Cardiac muscle cell (in vitro differentiated cells and primary cell): ENCODE data around the gene RNASET2. TPM values are rescaled to one million over a fixed set of nuclear protein-coding genes. Genes with fewer than 3 reads are reported as not detected.

Experiments
- DNase-seq, 2 donors: peaks; one replicate each; pipeline versions ENCODE4 v3.0.0 to v3.0.0-alpha.2; 2010 to 2017; ENCODE audit warnings: low read depth in 1 of 2, low spot score in 1 of 2
- H3K27ac ChIP-seq: fragments of 200-600 bp; sonication (generic); 2 replicates; pipeline ENCODE4 v1.5.1; 2016
- H3K27me3 ChIP-seq: fragments of 200-600 bp; sonication (generic); 2 replicates; pipeline ENCODE4 v1.6.0; 2016; ENCODE audit warnings: control low read depth
- H3K36me3 ChIP-seq: fragments of 200-600 bp; sonication (generic); 2 replicates; pipeline ENCODE4 v1.5.1; 2016; ENCODE audit warnings: control low read depth
- H3K4me1 ChIP-seq: fragments of 200-600 bp; sonication (generic); 2 replicates; pipeline ENCODE4 v1.8.1; 2017; ENCODE audit warnings: low read depth, mild to moderate bottlenecking, mixed run types
- H3K4me3 ChIP-seq: fragments of 200-600 bp; sonication (generic); 2 replicates; pipeline ENCODE4 v1.5.1; 2016; ENCODE audit warnings: mild to moderate bottlenecking
- H3K9me3 ChIP-seq: fragments of 200-600 bp; sonication (generic); 2 replicates; pipeline ENCODE4 v1.5.1; 2017; ENCODE audit warnings: low read depth, mild to moderate bottlenecking, control low read depth
- CTCF ChIP-seq: IDR thresholded peaks from 2 replicates; pipeline ENCODE4 v1.5.1; 2012; ENCODE audit warnings: low read depth, mild to moderate bottlenecking, low read length
- polyA plus RNA-seq: library from polyadenylated mRNA; unstranded; fragments of >200 nt; fragmentation: Nextera tagmentation; extraction: Ambion mirVana; gene quantifications from 2 replicates; pipeline ENCODE4 v1.2.1, GENCODE V29; 2016
- total RNA-seq: library from RNA; depleted of rRNA; stranded (reverse); fragments of >200 nt; gene quantifications from 2 replicates; pipeline ENCODE4 v1.2.3, GENCODE V29; 2016

RNASET2 gene
- total and polyA plus RNA-seq, 2 experiments from 2014 or later = 20.7 to 24.1 TPM

- H3K27me3 ChIP-seq = no peaks in the 10 kb centered on the region
- TF ChIP-seq CTCF = no peak
- no peak for DNase-seq
- H3K4me1 ChIP-seq = peaks cover 5% of the 10 kb centered on the region
- H3K4me3 ChIP-seq = no peak overlapping the region
- H3K36me3 ChIP-seq = no peaks in the 10 kb centered on the region
- no peak overlapping the region for H3K27ac ChIP-seq
- no peaks in the 10 kb centered on the region for H3K9me3 ChIP-seq
These were observed 49.8 kb downstream of the RNASET2 start for GRCh38 chr6:166906376-166907044.

- DNase-seq = no peak
- Histone ChIP-seq H3K36me3 (no peaks in the 10 kb centered on the region), H3K4me3 (no peak overlapping the region), H3K9me3 (no peaks in the 10 kb centered on the region), H3K4me1 (peaks cover 5% of the 10 kb centered on the region), H3K27me3 (no peaks in the 10 kb centered on the region), H3K27ac (no peak overlapping the region)
- no peak for TF ChIP-seq CTCF
These were observed 50.7 kb downstream of the RNASET2 start for GRCh38 chr6:166905505-166906134.

- no peak for DNase-seq
- H3K27me3 ChIP-seq = no peaks in the 10 kb centered on the region
- no peaks in the 10 kb centered on the region for H3K36me3 ChIP-seq
- no peak overlapping the region for H3K27ac ChIP-seq
- H3K9me3 ChIP-seq = no peaks in the 10 kb centered on the region
- no peak for TF ChIP-seq CTCF
- no peak overlapping the region for H3K4me3 ChIP-seq
- peaks cover 5% of the 10 kb centered on the region for H3K4me1 ChIP-seq
These were observed 51.3 kb downstream of the RNASET2 start for GRCh38 chr6:166905013-166905412.

- H3K36me3 ChIP-seq = no peaks in the 10 kb centered on the region
- peak; percentile 38 to 50 for DNase-seq
- no peaks in the 10 kb centered on the region for H3K9me3 ChIP-seq
- H3K4me1 ChIP-seq = peaks cover 5% of the 10 kb centered on the region
- no peaks in the 10 kb centered on the region for H3K27me3 ChIP-seq
- no peak overlapping the region for H3K27ac ChIP-seq
- H3K4me3 ChIP-seq = no peak overlapping the region
- no peak for TF ChIP-seq CTCF
These were observed 52.1 kb downstream of the RNASET2 start for GRCh38 chr6:166904101-166904746.

- no peaks in the 10 kb centered on the region for H3K9me3 ChIP-seq
- H3K27me3 ChIP-seq = no peaks in the 10 kb centered on the region
- H3K4me3 ChIP-seq = no peak overlapping the region
- no peak for TF ChIP-seq CTCF
- DNase-seq = no peak
- H3K36me3 ChIP-seq = no peaks in the 10 kb centered on the region
- H3K4me1 ChIP-seq = peaks cover 5% of the 10 kb centered on the region
- H3K27ac ChIP-seq = no peak overlapping the region
These were observed 52.9 kb downstream of the RNASET2 start for GRCh38 chr6:166903500-166903899.
